ENCODE results near the gene SLC8A1. TPM values are rescaled to one million over a fixed set of nuclear protein-coding genes. Genes with fewer than 3 reads are reported as not detected.

SLC8A1 gene
- total and polyA plus RNA-seq, 10 of the 15 experiments (the other 5 are each of a cell fraction or from before 2014, with no cell fraction given): under 0.01 to 1.2 (median 0.01) TPM; not detected in 3

DNA sequence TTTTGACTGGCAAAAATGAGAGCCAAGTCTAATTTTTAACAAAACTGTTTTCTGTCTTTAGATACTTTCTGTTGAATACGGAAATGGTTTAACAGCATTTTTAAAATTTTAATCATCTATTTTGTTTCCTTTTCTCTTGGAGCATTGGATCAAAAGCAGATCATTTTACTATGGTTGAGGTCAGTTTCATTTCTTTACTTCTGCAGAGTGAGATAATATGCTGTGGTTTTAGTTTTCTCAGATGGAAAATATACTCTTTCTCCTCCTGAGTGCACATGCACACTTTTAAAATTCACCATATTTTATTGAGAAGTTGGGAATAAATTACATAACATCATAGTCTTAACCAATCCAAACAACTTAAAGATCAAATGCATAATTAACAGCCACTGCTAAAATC lies 283.3 kb downstream of the SLC8A1 start:
- no TSS peak for BruUV-seq (replicated peaks)
- H3K4me2 ChIP-seq (ENCODE audit: control insufficient read depth, insufficient read depth): no peak overlapping the region
- TF ChIP-seq BCL11A (IDR thresholded peaks at IDR 0.05; ENCODE audit: low read depth, low read length) (no peak), POU2F2 (IDR thresholded peaks at IDR 0.05; ENCODE audit: borderline replicate concordance, low read depth, low read length) (no peak), CEBPB (IDR thresholded peaks at IDR 0.05; ENCODE audit: borderline replicate concordance in 1 of 2, low read depth in 2 of 2, low read length in 2 of 2) (no peak), NFIC (IDR thresholded peaks at IDR 0.05; ENCODE audit: low read depth, low read length) (no peak), EGR1 (IDR thresholded peaks at IDR 0.05; ENCODE audit: borderline replicate concordance in 1 of 2, low read depth in 2 of 2, low read length in 2 of 2) (no peak), ESRRA (IDR thresholded peaks at IDR 0.05; ENCODE audit: low read length) (no peak), KAT2A (conservative IDR thresholded peaks at IDR 0.05; ENCODE audit: control insufficient read depth, low read depth, low read length) (no peak), MAX (IDR thresholded peaks at IDR 0.05; ENCODE audit: low read depth, low read length) (no peak), SKIL (IDR thresholded peaks at IDR 0.05; ENCODE audit: low read depth, poor library complexity, severe bottlenecking) (no peak), CHD4 (IDR thresholded peaks at IDR 0.05) (no peak)
- TF ChIP-seq, protein P1, sequence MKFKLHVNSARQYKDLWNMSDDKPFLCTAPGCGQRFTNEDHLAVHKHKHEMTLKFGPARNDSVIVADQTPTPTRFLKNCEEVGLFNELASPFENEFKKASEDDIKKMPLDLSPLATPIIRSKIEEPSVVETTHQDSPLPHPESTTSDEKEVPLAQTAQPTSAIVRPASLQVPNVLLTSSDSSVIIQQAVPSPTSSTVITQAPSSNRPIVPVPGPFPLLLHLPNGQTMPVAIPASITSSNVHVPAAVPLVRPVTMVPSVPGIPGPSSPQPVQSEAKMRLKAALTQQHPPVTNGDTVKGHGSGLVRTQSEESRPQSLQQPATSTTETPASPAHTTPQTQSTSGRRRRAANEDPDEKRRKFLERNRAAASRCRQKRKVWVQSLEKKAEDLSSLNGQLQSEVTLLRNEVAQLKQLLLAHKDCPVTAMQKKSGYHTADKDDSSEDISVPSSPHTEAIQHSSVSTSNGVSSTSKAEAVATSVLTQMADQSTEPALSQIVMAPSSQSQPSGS (IDR thresholded peaks at IDR 0.05; ENCODE audit: low read length): no peak
- TF ChIP-seq, protein P2, sequence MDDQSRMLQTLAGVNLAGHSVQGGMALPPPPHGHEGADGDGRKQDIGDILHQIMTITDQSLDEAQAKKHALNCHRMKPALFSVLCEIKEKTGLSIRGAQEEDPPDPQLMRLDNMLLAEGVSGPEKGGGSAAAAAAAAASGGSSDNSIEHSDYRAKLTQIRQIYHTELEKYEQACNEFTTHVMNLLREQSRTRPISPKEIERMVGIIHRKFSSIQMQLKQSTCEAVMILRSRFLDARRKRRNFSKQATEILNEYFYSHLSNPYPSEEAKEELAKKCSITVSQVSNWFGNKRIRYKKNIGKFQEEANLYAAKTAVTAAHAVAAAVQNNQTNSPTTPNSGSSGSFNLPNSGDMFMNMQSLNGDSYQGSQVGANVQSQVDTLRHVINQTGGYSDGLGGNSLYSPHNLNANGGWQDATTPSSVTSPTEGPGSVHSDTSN (IDR thresholded peaks at IDR 0.05; ENCODE audit: insufficient replicate concordance, low read depth, low read length): no peak
- TF ChIP-seq, protein P3, sequence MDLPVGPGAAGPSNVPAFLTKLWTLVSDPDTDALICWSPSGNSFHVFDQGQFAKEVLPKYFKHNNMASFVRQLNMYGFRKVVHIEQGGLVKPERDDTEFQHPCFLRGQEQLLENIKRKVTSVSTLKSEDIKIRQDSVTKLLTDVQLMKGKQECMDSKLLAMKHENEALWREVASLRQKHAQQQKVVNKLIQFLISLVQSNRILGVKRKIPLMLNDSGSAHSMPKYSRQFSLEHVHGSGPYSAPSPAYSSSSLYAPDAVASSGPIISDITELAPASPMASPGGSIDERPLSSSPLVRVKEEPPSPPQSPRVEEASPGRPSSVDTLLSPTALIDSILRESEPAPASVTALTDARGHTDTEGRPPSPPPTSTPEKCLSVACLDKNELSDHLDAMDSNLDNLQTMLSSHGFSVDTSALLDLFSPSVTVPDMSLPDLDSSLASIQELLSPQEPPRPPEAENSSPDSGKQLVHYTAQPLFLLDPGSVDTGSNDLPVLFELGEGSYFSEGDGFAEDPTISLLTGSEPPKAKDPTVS (IDR thresholded peaks at IDR 0.05; ENCODE audit: low read depth, low read length): no peak
- TF ChIP-seq, protein P4, sequence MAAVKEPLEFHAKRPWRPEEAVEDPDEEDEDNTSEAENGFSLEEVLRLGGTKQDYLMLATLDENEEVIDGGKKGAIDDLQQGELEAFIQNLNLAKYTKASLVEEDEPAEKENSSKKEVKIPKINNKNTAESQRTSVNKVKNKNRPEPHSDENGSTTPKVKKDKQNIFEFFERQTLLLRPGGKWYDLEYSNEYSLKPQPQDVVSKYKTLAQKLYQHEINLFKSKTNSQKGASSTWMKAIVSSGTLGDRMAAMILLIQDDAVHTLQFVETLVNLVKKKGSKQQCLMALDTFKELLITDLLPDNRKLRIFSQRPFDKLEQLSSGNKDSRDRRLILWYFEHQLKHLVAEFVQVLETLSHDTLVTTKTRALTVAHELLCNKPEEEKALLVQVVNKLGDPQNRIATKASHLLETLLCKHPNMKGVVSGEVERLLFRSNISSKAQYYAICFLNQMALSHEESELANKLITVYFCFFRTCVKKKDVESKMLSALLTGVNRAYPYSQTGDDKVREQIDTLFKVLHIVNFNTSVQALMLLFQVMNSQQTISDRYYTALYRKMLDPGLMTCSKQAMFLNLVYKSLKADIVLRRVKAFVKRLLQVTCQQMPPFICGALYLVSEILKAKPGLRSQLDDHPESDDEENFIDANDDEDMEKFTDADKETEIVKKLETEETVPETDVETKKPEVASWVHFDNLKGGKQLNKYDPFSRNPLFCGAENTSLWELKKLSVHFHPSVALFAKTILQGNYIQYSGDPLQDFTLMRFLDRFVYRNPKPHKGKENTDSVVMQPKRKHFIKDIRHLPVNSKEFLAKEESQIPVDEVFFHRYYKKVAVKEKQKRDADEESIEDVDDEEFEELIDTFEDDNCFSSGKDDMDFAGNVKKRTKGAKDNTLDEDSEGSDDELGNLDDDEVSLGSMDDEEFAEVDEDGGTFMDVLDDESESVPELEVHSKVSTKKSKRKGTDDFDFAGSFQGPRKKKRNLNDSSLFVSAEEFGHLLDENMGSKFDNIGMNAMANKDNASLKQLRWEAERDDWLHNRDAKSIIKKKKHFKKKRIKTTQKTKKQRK (IDR thresholded peaks at IDR 0.05; ENCODE audit: low read depth, low read length): no peak

More for the DNA sequence above, 283.3 kb downstream of the SLC8A1 start:
- Histone ChIP-seq H3K36me3 (ENCODE audit: control insufficient read depth in 2 of 2, insufficient read depth in 2 of 2, low read length in 1 of 2) (no peaks in the 10 kb centered on the region), H3K4me3 (no peak overlapping the region), H4K20me1 (ENCODE audit: control insufficient read depth, insufficient read depth) (no peaks in the 10 kb centered on the region), H3K27ac (ENCODE audit: control insufficient read depth, insufficient read depth) (no peak overlapping the region), H3K9ac (ENCODE audit: control insufficient read depth, insufficient read depth, low read length) (no peak overlapping the region), H2AFZ (ENCODE audit: control insufficient read depth, low read depth, low read length) (no peak overlapping the region), H3K4me1 (ENCODE audit: control insufficient read depth, insufficient read depth, low read length) (no peaks in the 10 kb centered on the region), H3K27me3 (replicated peaks in 1 of 2; ENCODE audit: control insufficient read depth in 2 of 2, insufficient read depth in 2 of 2, low read length in 1 of 2) (no peaks in the 10 kb centered on the region), H3K9me3 (replicated peaks; ENCODE audit: control insufficient read depth, insufficient read depth, low read length) (no peaks in the 10 kb centered on the region), H3K79me2 (ENCODE audit: control insufficient read depth, insufficient read depth, low read length) (no peaks in the 10 kb centered on the region)
- ChIA-PET RAD21 (ENCODE audit: unreplicated experiment) (no interaction called here), CTCF (no interaction called here), POLR2A (no interaction called here), SMC1A (ENCODE audit: uncharacterized antibody, unreplicated experiment) (no interaction called here)
- WGBS (ENCODE audit: insufficient coverage, insufficient replicate concordance, low lambda C conversion rate, missing lambda C conversion rate): 0% methylated on average over 1 of the region's 1 CpG
- no peak for DNase-seq (ENCODE audit: low read depth, low spot score)
- intact Hi-C loops (cut with micrococcal nuclease; ENCODE audit: unreplicated experiment): no loop called here
- no peak for FAIRE-seq
- no peak for ATAC-seq
- in situ Hi-C loops (cut with MboI): no loop called here

Data from GM12878 (cell line).